Body of pancreas (tissue), 4 donors: ENCODE data around the gene DYNC1LI2. TPM values are rescaled to one million over a fixed set of nuclear protein-coding genes. Genes with fewer than 3 reads are reported as not detected.

Experiments used
- ATAC-seq: fragments of 150-250 bp; one replicate; pipeline ENCODE4 v1.9.1; 2016
- DNase-seq, 4 donors: peaks; one replicate each; pipeline ENCODE4 v3.0.0-alpha.2; 2019
- H3K27ac ChIP-seq, 4 donors: fragments of 200-600 bp; sonication (generic); 1 replicate in 3 of 4; 2 replicates in 1 of 4; pipeline versions ENCODE4 v1.5.1 to v1.6.1; 2016 to 2019; ENCODE audit warnings: mild to moderate bottlenecking in 1 of 4, mixed read lengths in 1 of 4, moderate library complexity in 1 of 4
- H3K27me3 ChIP-seq, 2 donors: fragments of 200-600 bp; sonication (generic); one replicate each; pipeline ENCODE4 v1.6.0; 2016; ENCODE audit warnings: mild to moderate bottlenecking in 1 of 2
- H3K36me3 ChIP-seq, 2 donors: fragments of 200-600 bp; sonication (generic); replicated peaks in 1 of 2; 2 replicates each; pipeline ENCODE4 v1.5.1; 2016; ENCODE audit warnings: low read depth in 2 of 2; ENCODE audit not compliant: insufficient read depth in 1 of 2
- H3K4me1 ChIP-seq: fragments of 200-600 bp; sonication (generic); one replicate; pipeline ENCODE4 v1.6.0; 2016
- H3K4me3 ChIP-seq, 2 donors: fragments of 200-600 bp; sonication (generic); 1 replicate in 1 of 2; 2 replicates in 1 of 2; pipeline ENCODE4 v1.5.1; 2016 to 2019
- H3K9me3 ChIP-seq, 3 donors: fragments of 200-600 bp; sonication (generic); 1 replicate in 2 of 3; 2 replicates in 1 of 3; pipeline ENCODE4 v1.5.1; 2016
- CTCF ChIP-seq, 7 experiments: fragments of 450-650 bp in 4 of 7; fragments of 200-600 bp in 3 of 7; sonication (generic) in 3 of 7; IDR thresholded peaks; one replicate each; pipeline ENCODE4 v1.5.1; 2016 to 2019; ENCODE audit warnings: antibody characterized with exemption in 7 of 7
- POLR2A ChIP-seq, 3 donors: fragments of 450-650 bp; IDR thresholded peaks; one replicate each; pipeline ENCODE4 v1.6.1; 2016; ENCODE audit warnings: antibody characterized with exemption in 3 of 3, mild to moderate bottlenecking in 2 of 3
- WGBS, 2 donors: methylation state at CpG; one replicate each; pipeline ENCODE4 v1.1.5; 2017; 5-methylcytosine and 5-hydroxymethylcytosine counted together
- intact Hi-C: fragments of 100-400 bp; cut with DNase I; formaldehyde crosslinking; loops from one replicate; pipeline ENCODE4 v1.15.1; 2023
- total RNA-seq, 2 donors: library from RNA; depleted of rRNA; stranded (reverse); fragments of >200 nt; gene quantifications; one replicate each; pipeline ENCODE4 v1.1.0, GENCODE V29; 2016

The DYNC1LI2 gene
- total RNA-seq, 2 donors from 2014 or later = 87.3 to 109 TPM

DNA sequence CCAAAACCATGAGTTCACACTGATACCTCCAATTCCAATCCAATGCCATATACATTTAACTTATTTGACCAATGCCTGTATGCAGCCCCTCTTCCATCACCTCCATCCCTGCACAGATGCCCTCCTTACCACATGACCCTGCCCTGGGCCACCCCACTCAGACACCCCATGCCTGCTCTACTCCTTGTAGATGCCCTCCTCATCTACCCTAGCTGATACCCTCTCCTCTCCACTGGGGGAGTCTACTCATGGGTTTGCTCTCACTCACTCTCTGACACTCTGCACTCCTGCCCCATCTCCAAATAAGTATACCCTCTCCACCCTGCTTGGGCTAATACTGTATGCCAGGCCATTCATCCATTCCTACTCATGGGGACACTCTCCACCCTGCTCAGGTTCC lies 38.9 kb downstream of the DYNC1LI2 start:
- Histone ChIP-seq H3K27me3 (no peaks in the 10 kb centered on the region), H3K27ac (no peak overlapping the region), H3K4me1 (no peaks in the 10 kb centered on the region), H3K9me3 (no peaks in the 10 kb centered on the region), H3K36me3 (no peaks in the 10 kb centered on the region), H3K4me3 (no peak overlapping the region)
- no peak for TF ChIP-seq CTCF (IDR thresholded peaks at IDR 0.05)
- no peak for TF ChIP-seq POLR2A (IDR thresholded peaks at IDR 0.05)
- ATAC-seq (no peak), DNase-seq (no peak)
- intact Hi-C loops = no loop called here

GRCh38 chr16:66711581-66711980 lies 39.8 kb downstream of the DYNC1LI2 start:
- intact Hi-C loops = no loop called here
- H3K27me3 ChIP-seq = no peaks in the 10 kb centered on the region
- no peak for TF ChIP-seq POLR2A (IDR thresholded peaks at IDR 0.05)
- no peak for TF ChIP-seq CTCF (IDR thresholded peaks at IDR 0.05)
- DNase-seq = no peak
- no peak overlapping the region for H3K4me3 ChIP-seq
- no peaks in the 10 kb centered on the region for H3K36me3 ChIP-seq
- no peaks in the 10 kb centered on the region for H3K4me1 ChIP-seq
- ATAC-seq = no peak
- H3K9me3 ChIP-seq = no peaks in the 10 kb centered on the region
- H3K27ac ChIP-seq = no peak overlapping the region

DNA sequence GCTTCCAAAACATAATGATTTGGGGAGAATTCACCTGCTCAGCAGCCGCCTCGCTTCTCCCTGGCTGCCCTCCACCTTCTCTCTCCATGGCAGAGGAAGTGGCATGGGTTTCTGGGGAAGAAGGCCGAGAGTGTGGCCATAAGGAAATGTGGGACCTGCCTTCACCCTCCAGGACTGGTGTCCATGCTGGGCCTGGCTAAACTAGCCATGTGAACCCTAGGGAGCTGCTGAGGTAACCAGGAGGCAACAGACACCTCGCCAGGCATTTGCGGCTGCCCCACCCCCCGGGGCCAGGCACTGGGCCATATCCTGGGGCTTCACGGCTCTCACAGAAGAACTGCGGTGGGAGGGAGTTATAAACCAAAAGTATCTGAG lies 44.9 kb downstream of the DYNC1LI2 start:
- WGBS, 2 donors = 62 to 65% methylated on average over 8 of the region's 8 CpGs
- TF ChIP-seq CTCF (IDR thresholded peaks at IDR 0.05) (no peak), POLR2A (IDR thresholded peaks at IDR 0.05) (no peak)
- H3K36me3 ChIP-seq = no peaks in the 10 kb centered on the region
- DNase-seq (no peak), ATAC-seq (peak; percentile 12)
- peak overlapping the region in 2 of 4 donors; percentile 21 to 24 for H3K27ac ChIP-seq
- H3K4me1 ChIP-seq = no peaks in the 10 kb centered on the region
- no peaks in the 10 kb centered on the region for H3K27me3 ChIP-seq
- no peaks in the 10 kb centered on the region for H3K9me3 ChIP-seq
- intact Hi-C loops = no loop called here
- no peak overlapping the region for H3K4me3 ChIP-seq

DNA sequence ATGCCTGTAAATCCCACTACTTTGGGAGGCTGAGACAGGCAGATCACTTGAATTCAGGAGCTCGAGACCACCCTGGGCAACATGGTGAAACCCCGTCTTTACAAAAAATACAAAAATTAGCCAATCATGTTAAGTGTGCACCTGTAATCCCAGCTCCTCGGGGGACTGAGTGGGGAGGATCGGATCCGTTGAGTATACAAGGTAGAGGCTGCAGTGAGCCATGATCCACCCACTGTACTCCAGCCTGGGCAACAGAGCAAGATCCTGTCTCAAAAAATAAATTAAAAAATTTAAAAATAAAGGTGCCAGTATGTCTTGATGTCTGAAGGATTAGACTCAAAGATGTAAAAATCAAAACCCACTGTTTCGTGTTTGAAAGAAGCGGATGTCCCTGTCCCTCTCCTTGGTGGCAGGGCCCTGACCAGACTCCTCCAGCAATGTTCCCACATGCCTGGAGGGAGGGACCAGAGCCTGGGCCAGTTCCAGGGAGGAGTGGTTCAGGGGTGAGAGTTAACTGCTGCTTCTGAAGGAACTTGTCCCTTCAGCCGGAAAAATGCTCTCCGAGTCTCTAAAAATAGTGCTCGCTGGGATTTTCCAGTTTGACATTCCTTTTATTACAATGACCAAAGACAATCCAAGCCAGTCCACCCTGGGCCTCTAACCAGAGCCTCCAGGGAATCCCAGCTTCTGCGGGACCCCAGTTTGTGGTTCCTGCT lies 45.5 kb downstream of the DYNC1LI2 start:
- ATAC-seq = peak; percentile 62
- peak in 3 of 4 donors; percentile 38 to 42 (median 41) for DNase-seq
- H3K4me3 ChIP-seq = no peak overlapping the region
- TF ChIP-seq POLR2A (IDR thresholded peaks at IDR 0.05) = no peak
- TF ChIP-seq CTCF (IDR thresholded peaks at IDR 0.05) = no peak
- no peaks in the 10 kb centered on the region for H3K9me3 ChIP-seq
- intact Hi-C loops = no loop called here
- H3K27ac ChIP-seq = peak overlapping the region in 2 of 4 donors; percentile 21 to 24
- H3K27me3 ChIP-seq = no peaks in the 10 kb centered on the region
- H3K4me1 ChIP-seq = no peaks in the 10 kb centered on the region
- no peaks in the 10 kb centered on the region for H3K36me3 ChIP-seq
- WGBS, 2 donors = 69 to 82% methylated on average over 11 of the region's 11 CpGs
